Measurements from ENCODE around the gene MYLK. TPM values are rescaled to one million over a fixed set of nuclear protein-coding genes. Genes with fewer than 3 reads are reported as not detected.

The MYLK gene
- total and polyA plus RNA-seq, 9 of the 15 experiments (the other 6 are each of a cell fraction or from before 2014, with no cell fraction given), result 0.11 to 0.53 (median 0.18) TPM; not detected in 2

GRCh38 chr3:123734527-123734902 is 149.6 kb downstream of the MYLK start (continued):
- TF ChIP-seq ZBTB49 (CRISPR knock-in tag; IDR thresholded peaks at IDR 0.05; ENCODE audit: borderline replicate concordance) (no peak), MTA3 (IDR thresholded peaks at IDR 0.05; ENCODE audit: borderline replicate concordance) (no peak), TAF1 (IDR thresholded peaks at IDR 0.05; ENCODE audit: control insufficient read depth, extremely low read depth, insufficient read depth, low read length, severe bottlenecking) (no peak), POLR2B (IDR thresholded peaks at IDR 0.05; ENCODE audit: low read depth, partially characterized antibody) (no peak), LEF1 (IDR thresholded peaks at IDR 0.05) (no peak), ELF2 (CRISPR knock-in tag; IDR thresholded peaks at IDR 0.05) (no peak)

GRCh38 chr3:123733805-123734526 is 150.2 kb downstream of the MYLK start:
- ChIA-PET CTCF (ENCODE audit: low intra/inter-chr PET ratio) (no interaction called here), POLR2A (interaction anchor here (0.6 kb wide), 1 partner anchor 11 kb away, joined by 3 read pairs; no protein-coding TSS in a partner anchor)
- ATAC-seq (no peak), FAIRE-seq (no peak), DNase-seq (ENCODE audit: extremely low read depth in 1 of 4, low spot score in 3 of 4) (no peak)
- Histone ChIP-seq H3K9me1 (ENCODE audit: control insufficient read depth, insufficient read depth, low read length) (no peaks in the 10 kb centered on the region), H3K36me3 (ENCODE audit: control insufficient read depth, insufficient read depth, low read length) (no peaks in the 10 kb centered on the region), H3K4me1 (replicated peaks in 1 of 2; ENCODE audit: control insufficient read depth in 2 of 2, insufficient read depth in 2 of 2, low read length in 2 of 2) (no peaks in the 10 kb centered on the region), H3K27me3 (ENCODE audit: control insufficient read depth in 2 of 2, insufficient read depth in 2 of 2, low read length in 2 of 2) (peaks cover 6 to 28% of the 10 kb centered on the region in 2 experiments; a peak in 4 of 5 replicates), H4K20me1 (replicated peaks; ENCODE audit: control insufficient read depth, insufficient read depth, low read length) (no peaks in the 10 kb centered on the region), H3K9me3 (replicated peaks; ENCODE audit: control insufficient read depth, insufficient read depth, low read depth, low read length) (no peaks in the 10 kb centered on the region), H2AFZ (ENCODE audit: low read depth, low read length) (no peak overlapping the region), H3K79me2 (ENCODE audit: control insufficient read depth, insufficient read depth, low read length) (no peaks in the 10 kb centered on the region), H3K4me2 (ENCODE audit: insufficient read depth, low read length) (no peak overlapping the region), H3K27ac (ENCODE audit: extremely low read depth, low read depth, low read length) (no peak overlapping the region), H3K9ac (ENCODE audit: insufficient read depth in 1 of 2, low read depth in 2 of 2, low read length in 2 of 2) (no peak overlapping the region), H3K4me3 (no peak overlapping the region)
- intact Hi-C loops (cut with micrococcal nuclease) (no loop called here), in situ Hi-C loops (cut with MboI) (no loop called here)
- WGBS (ENCODE audit: insufficient coverage, low coverage, missing lambda C conversion rate), result 0% methylated on average over 6 of the region's 13 CpGs
- no TSS peak for BruUV-seq (replicated peaks)
- TF ChIP-seq ZNF232 (CRISPR knock-in tag; IDR thresholded peaks at IDR 0.05), result no peak
- no peak for TF ChIP-seq ILF3 (IDR thresholded peaks at IDR 0.05; ENCODE audit: borderline replicate concordance)
- no peak for TF ChIP-seq WHSC1 (IDR thresholded peaks at IDR 0.05; ENCODE audit: low read length)
- TF ChIP-seq, protein P1, sequence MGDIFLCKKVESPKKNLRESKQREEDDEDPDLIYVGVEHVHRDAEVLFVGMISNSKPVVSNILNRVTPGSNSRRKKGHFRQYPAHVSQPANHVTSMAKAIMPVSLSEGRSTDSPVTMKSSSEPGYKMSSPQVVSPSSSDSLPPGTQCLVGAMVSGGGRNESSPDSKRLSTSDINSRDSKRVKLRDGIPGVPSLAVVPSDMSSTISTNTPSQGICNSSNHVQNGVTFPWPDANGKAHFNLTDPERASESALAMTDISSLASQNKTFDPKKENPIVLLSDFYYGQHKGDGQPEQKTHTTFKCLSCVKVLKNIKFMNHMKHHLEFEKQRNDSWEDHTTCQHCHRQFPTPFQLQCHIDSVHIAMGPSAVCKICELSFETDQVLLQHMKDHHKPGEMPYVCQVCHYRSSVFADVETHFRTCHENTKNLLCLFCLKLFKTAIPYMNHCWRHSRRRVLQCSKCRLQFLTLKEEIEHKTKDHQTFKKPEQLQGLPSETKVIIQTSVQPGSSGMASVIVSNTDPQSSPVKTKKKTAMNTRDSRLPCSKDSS (IDR thresholded peaks at IDR 0.05; ENCODE audit: low read depth, partially characterized antibody), result no peak
- no peak for TF ChIP-seq USF1 (CRISPR knock-in tag; IDR thresholded peaks at IDR 0.05)
- no peak for TF ChIP-seq PHB2 (IDR thresholded peaks at IDR 0.05; ENCODE audit: low read depth)
- TF ChIP-seq FOXK2 (conservative IDR thresholded peaks at IDR 0.05 in 1 of 2, IDR thresholded peaks at IDR 0.05 in 1 of 2; ENCODE audit: low read depth in 2 of 2), result no peak

Measured in K562 (cell line).